ENCODE results near the gene B3GNT5.

The B3GNT5 gene

DNA sequence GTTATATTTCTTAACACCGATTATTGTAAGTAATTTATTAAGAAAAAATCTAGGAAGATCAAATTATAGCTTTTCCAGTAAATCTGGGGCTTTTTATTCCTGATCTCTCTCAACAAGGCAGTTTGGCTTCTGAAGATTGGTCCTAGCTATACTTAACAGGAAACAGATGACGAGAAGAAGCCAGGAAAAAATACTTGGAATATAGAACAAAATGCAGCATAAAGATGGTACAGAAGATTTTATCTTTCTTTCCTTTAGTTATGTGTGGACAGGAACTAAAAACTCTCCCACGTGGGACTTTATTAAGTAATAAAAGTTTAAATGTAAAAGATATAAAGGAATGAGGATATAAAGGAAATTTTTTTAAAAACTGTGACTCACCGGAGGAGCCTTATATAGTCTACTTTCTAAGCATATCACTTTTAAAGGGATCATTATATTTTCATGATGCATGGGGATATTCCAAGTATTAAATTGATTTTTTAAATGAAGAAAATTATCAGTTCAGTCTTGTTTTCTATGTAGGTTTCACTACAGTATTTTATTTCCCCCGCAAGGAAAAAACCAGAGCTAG is 8.2 kb downstream of the B3GNT5 start:
- in situ Hi-C loops (cut with MboI; ENCODE audit: low pct_unique_long_range_greater_than_20kb, low sequenced_read_pairs): no loop called here
- no peak for DNase-seq

DNA sequence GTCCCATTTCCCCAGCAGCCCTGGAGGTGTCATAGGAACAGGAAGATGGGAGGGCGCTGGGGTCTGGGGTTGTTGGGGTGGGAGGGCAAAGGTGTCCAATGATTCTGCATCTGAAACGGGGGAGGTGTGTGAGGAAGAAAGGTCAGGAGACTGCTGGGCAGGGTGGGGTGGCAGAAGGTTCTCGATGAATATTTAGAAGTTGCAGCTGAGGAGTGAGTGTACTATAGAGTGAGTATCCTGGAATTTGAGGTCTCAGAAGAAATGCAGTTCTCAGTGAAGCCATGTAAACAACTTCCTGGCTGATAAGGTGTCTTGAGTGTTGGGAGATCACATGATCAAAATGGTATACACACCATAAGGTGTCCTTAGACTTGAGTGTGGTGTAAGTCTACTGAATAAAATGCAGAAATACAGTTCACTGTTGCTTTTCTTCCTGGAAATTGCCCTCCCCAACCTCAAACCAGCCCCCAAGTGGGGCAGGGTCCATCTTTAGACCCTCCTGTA is 9.9 kb downstream of the B3GNT5 start:
- DNase-seq: no peak
- in situ Hi-C loops (cut with MboI; ENCODE audit: low pct_unique_long_range_greater_than_20kb, low sequenced_read_pairs): no loop called here

DNA sequence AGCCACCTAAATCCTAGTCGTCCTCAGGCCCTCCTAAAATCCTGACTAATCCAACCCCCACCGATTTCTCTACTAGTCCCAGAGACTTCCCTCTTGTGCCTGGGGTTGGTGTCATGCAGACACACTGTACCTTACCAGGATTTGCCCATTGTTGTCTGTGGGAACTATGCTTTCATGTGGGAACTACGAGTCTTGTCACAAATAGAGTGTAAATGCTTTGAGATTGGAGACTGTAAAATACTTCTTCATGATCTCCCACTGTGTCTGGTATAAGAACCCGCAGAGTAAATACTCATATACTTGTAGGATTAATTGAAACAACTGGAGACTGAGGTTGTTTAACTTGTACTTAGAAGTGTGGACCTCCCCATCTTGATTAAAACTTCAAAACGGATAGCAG is 11.2 kb downstream of the B3GNT5 start:
- no peak for DNase-seq
- in situ Hi-C loops (cut with MboI; ENCODE audit: low pct_unique_long_range_greater_than_20kb, low sequenced_read_pairs): no loop called here

DNA sequence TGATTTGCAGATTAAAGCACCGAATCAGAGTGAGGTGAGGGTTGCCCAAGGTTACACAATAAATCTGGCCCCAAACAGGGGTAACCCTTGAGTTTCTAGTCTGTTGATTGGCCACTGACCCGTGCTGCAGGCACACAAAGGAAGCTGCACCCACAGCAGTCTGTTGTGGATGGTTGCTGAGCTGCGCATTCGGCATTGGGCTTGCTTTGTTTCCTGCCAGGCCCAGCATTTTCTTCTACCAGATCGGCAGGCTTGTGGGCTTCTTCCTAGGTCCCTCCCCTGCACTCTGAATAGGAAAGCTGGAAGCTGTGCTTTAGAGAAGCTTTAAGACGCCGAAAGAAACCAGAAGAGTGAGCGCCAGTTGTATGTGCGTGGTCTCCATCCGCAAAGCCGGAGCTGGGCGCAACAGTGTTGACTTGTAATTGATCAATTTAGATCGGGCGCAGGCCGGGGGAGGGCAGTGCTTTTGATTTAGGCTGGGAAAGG is 12.1 kb downstream of the B3GNT5 start:
- DNase-seq: no peak
- in situ Hi-C loops (cut with MboI; ENCODE audit: low pct_unique_long_range_greater_than_20kb, low sequenced_read_pairs): no loop called here

DNA sequence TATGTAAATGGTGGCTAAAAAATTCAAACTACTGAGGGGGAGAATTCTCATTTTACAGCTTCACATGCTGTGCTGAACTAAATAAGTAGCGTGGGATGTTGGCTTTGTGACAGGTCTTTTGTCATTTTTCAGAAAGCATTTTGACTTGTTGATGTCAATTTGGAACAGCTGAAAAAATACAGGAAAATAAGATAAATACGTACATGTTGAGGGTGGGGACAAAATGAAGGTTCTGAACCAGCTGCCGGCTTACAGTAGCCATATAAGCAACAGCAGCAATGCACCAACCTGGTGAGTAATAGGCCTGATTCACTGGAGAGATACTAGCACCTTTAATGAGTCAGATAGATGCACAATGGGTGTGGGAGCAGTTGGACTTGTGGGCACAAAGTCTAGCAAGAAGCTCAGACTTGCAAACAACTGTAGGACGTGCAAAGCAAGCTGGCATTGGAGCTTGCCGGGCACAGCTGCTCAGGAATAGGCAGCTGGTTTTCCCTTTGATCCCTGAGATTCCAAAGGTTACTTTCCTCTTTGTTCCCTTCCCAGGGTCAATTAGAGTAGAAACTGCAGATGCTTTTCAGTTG is 12.9 kb downstream of the B3GNT5 start:
- in situ Hi-C loops (cut with MboI; ENCODE audit: low pct_unique_long_range_greater_than_20kb, low sequenced_read_pairs): no loop called here
- DNase-seq: no peak

DNA sequence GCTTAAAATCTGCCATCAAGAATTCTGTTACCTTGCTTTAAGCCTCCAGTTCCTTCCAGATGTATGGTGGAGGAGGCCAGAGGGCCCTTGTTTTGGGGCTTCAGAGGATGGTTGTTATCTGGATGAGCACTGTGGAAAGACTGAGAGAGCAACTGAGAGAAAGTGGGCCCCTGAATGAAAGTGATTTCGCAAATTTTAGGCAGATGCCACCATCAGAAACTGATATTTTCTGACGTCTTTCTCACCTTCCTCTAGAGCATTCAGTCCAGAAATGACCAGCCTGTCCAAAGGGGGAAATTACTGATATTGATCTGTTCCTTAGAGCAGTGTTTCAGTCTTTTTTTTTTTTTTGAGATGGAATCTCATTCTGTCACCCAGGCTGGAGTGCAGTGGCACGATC is 13.4 kb downstream of the B3GNT5 start:
- in situ Hi-C loops (cut with MboI; ENCODE audit: low pct_unique_long_range_greater_than_20kb, low sequenced_read_pairs): no loop called here
- no peak for DNase-seq

DNA sequence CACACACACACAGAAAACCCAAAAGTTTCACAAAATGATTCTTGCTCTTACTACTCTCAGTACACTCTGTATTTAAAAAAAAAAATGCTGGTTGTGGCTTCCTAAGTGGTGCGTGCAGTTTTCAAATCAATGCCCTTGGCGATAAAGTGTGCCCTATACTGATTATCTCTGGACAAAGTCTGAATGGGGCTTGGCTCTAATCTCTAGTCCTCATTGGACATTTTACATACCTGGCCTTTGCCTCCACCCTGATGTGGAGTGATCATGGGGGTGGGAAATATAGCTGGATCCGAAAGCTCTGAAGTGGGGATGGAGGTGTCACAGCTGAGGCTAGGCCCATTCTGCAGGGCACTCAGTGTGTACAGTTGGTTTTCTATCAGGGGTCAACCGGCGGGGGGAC is 14.1 kb downstream of the B3GNT5 start:
- DNase-seq: no peak
- in situ Hi-C loops (cut with MboI; ENCODE audit: low pct_unique_long_range_greater_than_20kb, low sequenced_read_pairs): no loop called here

DNA sequence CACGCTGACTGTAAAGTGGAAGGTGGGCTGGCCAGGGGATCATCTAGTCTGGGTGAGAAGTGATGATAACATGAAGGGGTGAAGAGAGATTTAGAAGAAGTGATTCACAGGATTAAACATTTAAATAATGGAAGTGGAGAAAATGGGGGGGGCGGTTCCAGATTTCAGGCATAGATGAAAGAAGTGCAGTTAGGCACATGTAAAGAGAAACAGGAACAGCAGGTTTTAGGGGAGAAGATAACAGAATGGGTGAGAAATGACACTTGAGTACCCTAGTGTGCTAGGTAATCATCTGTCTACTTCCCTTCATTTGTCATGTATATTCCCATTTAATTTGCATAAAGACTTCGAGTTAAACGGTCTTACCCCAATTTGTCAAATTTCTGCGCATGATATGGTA is 15.3 kb downstream of the B3GNT5 start:
- DNase-seq: no peak
- in situ Hi-C loops (cut with MboI; ENCODE audit: low pct_unique_long_range_greater_than_20kb, low sequenced_read_pairs): no loop called here

DNA sequence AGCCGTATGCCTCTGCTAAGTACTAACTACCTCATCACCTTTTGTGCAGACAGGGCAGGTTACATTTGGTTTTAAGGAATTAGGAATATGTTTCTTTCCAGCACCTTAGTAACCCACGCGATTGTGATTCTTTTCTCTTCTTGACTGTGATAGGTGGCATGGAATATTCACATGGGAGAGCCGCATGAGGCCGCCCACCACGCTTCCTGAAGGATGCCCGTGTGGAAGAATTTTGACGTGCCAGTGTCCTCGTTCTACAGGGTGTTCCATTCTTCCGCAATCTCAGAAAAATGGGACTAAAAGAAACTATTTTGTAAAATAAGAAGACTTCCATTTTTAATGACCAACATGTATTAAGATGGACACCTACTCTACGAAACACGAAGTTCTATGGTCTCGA is 16.3 kb downstream of the B3GNT5 start:
- in situ Hi-C loops (cut with MboI; ENCODE audit: low pct_unique_long_range_greater_than_20kb, low sequenced_read_pairs): no loop called here
- no peak for DNase-seq

DNA sequence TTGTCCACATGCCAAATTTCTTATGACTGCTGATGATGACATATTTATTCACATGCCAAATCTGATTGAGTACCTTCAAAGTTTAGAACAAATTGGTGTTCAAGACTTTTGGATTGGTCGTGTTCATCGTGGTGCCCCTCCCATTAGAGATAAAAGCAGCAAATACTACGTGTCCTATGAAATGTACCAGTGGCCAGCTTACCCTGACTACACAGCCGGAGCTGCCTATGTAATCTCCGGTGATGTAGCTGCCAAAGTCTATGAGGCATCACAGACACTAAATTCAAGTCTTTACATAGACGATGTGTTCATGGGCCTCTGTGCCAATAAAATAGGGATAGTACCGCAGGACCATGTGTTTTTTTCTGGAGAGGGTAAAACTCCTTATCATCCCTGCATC is 17.3 kb downstream of the B3GNT5 start:
- DNase-seq: no peak
- in situ Hi-C loops (cut with MboI; ENCODE audit: low pct_unique_long_range_greater_than_20kb, low sequenced_read_pairs): no loop called here

DNA sequence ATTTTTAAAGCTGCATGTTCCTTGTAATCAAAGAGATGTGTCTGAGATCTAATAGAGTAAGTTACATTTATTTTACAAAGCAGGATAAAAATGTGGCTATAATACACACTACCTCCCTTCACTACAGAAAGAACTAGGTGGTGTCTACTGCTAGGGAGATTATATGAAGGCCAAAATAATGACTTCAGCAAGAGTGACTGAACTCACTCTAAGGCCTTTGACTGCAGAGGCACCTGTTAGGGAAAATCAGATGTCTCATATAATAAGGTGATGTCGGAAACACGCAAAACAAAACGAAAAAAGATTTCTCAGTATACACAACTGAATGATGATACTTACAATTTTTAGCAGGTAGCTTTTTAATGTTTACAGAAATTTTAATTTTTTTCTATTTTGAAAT is 19.1 kb downstream of the B3GNT5 start:
- in situ Hi-C loops (cut with MboI; ENCODE audit: low pct_unique_long_range_greater_than_20kb, low sequenced_read_pairs): no loop called here
- no peak for DNase-seq

DNA sequence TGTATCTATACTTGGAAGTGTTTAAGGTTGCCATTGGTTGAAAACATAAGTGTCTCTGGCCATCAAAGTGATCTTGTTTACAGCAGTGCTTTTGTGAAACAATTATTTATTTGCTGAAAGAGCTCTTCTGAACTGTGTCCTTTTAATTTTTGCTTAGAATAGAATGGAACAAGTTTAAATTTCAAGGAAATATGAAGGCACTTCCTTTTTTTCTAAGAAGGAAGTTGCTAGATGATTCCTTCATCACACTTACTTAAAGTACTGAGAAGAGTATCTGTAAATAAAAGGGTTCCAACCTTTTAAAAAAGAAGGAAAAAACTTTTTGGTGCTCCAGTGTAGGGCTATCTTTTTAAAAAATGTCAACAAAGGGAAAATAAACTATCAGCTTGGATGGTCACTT is 19.7 kb downstream of the B3GNT5 start:
- DNase-seq: no peak
- in situ Hi-C loops (cut with MboI; ENCODE audit: low pct_unique_long_range_greater_than_20kb, low sequenced_read_pairs): no loop called here

DNA sequence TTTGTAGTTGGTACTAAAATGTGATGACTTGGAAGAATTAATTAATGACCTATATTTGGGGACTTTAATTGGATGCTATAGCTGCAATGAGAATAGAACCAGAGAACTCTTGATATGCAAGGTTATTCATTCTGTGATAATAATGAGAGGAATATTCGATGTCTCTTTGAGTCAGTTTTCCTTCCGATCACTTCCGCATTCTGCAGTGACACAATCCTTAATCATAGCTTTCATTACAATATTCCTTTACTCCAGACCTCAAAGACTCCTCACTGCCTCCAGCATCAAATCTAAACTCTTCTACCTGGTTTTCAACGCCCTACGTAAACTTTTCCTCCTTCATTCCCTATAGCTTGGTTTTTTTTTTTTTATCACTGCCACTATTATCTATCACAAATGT is 21.6 kb downstream of the B3GNT5 start:
- in situ Hi-C loops (cut with MboI; ENCODE audit: low pct_unique_long_range_greater_than_20kb, low sequenced_read_pairs): no loop called here
- no peak for DNase-seq

DNA sequence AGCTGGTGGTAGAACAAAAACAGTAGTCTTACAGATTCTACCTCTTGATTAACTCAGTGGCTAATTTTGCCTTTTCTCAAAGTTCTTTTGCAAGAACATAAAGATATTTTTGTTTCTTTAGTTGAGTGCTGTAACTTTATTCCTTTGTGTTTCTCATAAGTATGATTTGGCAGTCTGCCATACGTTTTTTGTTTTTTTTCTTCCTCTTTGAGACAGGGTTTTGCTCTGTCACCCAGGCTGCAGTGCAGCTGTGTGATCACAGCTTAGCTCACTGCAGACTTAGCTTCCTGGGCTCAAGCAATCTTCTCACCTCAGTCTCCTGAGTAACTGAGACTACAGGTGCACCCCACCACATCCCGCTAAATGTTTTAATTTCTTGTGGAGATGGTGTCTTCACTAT is 22.4 kb downstream of the B3GNT5 start:
- in situ Hi-C loops (cut with MboI; ENCODE audit: low pct_unique_long_range_greater_than_20kb, low sequenced_read_pairs): no loop called here
- peak; percentile 74 for DNase-seq

DNA sequence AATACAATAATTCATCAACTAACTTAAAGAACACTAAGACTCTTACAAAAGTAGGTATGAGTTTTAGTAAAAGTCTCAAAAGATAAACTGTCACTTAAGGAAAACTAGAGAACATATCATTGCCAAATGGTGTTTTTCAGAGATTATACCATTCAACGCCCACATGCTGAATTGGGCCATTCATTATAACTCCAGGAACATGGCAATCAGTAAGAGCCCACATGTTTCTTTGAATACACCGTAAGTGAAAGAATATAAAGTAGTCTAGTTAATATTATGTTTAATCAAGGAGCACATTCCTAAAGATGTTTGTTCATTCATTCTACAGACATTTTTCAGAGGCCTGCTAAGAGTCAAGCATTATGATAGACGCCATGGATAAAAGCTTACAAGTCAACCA is 22.9 kb downstream of the B3GNT5 start:
- DNase-seq: no peak
- in situ Hi-C loops (cut with MboI; ENCODE audit: low pct_unique_long_range_greater_than_20kb, low sequenced_read_pairs): no loop called here

DNA sequence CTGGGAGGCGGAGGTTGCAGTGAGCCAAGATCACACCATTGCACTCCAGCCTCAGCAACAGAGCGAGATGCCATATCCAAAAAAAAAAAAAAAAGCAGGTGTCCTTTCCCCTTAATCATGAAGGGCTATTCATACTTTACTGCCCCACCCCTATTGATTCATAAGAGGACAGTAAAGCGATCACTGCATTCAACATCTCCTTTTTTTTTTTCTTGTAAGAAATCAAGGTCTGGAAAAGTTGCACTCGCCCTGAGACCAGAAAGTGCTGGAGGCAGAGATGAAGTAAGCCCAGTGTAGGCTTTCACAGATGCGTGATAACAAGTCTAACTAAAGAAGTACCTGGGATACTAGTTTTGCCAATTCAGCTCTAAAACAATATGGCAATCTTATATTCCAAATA is 24.2 kb downstream of the B3GNT5 start:
- in situ Hi-C loops (cut with MboI; ENCODE audit: low pct_unique_long_range_greater_than_20kb, low sequenced_read_pairs): no loop called here
- no peak for DNase-seq

DNA sequence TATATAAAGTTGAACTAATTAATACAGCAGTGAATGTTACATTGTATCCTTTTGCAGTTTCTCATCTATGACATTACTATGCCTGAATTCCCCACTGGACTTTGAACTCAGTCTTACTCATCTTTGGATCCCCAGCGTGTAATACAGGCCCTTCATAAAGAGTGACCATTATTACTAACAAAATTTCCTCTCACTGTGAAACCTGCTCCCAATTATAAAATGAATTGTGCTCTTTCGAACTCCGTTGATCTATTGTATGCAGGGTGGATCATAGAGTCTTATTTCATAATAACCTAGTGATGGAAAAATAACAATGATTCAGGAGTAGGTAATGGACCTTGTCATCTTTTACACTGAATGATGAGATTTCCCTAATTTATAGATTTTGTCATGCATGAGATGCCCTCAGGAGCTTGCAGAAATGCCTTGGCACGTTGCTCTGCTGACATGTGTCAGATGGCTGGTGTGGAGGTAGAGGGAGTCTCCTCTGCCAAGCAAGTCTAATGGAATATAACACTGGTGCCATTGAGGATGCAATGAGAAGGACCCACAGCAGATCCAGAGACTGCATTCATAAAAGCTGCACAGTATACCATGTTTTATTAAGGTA is 25.5 kb downstream of the B3GNT5 start:
- in situ Hi-C loops (cut with MboI; ENCODE audit: low pct_unique_long_range_greater_than_20kb, low sequenced_read_pairs): no loop called here
- DNase-seq: no peak

DNA sequence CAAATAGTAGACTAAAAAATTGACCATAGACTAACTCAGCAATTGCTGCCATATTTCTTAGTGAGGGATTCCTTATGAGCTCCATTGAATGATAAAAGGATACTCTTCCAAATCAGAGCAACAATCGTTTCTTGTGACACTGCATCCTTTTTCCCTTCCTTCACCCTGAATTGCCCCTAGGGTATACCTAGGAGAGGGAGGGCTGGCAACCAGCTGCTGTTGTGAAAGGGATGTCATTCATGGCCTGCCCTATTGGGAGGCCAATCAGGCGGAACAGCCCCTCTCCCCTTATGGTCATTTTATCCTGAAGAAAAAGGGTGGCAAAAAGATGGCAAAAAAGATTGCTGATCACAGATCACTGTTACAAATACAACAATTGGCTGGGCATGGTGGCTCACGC is 26.3 kb downstream of the B3GNT5 start:
- in situ Hi-C loops (cut with MboI; ENCODE audit: low pct_unique_long_range_greater_than_20kb, low sequenced_read_pairs): no loop called here
- no peak for DNase-seq

DNA sequence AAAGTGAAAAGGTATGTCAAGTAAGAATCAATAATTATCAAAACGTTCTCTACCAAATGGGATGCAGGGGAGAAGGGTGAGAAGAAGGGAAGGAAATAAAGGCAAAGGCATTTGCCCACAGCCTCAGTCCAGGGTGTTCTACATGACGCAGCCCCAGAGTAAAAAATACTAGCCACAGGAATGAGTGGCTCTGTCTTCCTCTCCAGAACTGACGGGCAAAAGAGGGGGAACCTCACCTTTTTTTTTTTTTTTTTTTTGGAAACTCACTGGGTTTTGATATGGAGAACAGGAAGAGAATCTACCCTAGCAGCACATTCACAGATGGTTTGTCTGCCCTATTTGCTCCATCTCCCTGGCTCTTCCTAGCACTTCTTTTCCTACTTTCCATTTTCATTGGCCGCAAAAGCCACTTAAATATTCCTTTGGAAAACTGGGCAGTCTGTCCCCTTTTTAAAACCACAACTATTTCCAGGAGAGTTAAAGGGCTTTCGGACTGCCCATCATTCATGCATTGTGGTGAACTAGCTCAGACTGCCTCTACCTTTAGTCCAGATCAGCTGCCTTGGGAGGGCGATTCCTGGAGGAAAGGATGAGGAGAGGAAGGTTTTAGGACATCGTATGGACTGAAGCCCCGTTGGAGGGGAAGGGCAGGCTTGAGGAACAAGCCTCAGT is 28.2 kb downstream of the B3GNT5 start:
- DNase-seq: no peak
- in situ Hi-C loops (cut with MboI; ENCODE audit: low pct_unique_long_range_greater_than_20kb, low sequenced_read_pairs): no loop called here

DNA sequence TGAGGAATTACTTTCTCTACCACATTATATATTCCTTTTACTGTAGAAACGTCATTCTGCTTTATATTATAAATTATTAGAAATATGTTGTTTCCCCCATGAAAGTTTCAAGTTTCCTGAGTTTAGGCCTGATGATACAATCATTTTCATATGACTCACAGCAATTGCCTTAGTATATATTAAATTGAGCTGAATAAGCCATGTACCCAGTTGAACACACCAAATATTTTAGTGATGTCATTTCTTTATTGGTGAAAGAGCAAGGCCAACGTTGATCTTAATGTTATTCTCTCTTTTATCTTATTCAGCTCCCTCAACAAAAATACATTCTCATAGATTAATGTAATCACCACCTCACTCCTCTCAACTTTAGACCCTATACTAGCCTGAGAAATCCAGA is 30.8 kb downstream of the B3GNT5 start:
- in situ Hi-C loops (cut with MboI; ENCODE audit: low pct_unique_long_range_greater_than_20kb, low sequenced_read_pairs): no loop called here

More for the DNA sequence above, 30.8 kb downstream of the B3GNT5 start:
- DNase-seq: no peak

All from KBM-7 (cell line).